NCI-H2171 treated with DMSO at 0.1 percent for 48 hours (cell line): ENCODE data around the gene CCNC.

Experiments
- DNase-seq: peaks from one replicate; lab custom pipeline; 2025; lab: John Stamatoyannopoulos, UW

The CCNC gene

DNA sequence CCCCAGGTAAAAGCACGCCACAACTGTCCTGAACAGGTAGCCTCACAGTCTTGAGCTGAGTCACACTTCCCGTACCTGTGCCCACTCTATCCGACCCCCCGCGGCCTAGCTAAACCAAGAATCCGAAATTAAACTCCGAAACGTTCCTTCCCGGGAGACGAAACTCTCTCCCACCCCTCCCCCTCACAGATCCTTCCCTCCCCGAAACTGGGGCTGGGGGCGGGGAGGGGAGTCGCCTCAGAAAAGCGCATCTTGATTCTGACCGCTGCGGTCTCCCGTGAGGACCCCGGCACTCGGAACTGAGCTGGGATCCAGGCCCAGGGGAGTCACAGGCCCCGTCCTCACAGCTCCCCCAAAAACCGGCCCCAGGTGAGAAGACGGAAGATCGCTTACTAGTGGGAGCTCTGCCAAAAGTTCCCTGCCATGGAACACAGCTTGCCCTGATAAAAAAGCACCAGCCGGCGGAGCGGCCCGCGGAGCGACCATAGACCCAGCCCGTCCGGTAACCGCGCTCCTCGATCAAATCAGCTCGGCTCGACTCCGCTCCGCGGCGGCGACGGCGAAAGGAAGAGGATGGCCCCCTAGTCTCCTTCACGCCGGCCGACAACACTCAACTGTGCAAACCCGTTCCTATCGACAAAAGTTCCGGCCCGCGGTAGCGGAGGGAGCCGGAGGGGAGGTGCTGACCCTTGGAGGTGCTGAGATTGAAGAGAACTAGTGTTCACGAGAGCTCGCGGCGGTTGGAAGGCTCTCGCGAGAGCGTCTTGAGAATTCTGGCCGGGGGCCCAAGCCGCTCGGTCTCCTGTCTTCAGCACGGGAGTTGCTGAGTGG is at the start of gene CCNC:
Gene CCNC (minus strand): TSS at position 558 of the 831 bp plus-strand sequence. CDS start 133 bp downstream, at position 425.
- DNase-seq = peak; percentile 98

- no peak for DNase-seq
These were observed 48.7 kb upstream of the CCNC start for GRCh38 chr6:99617131-99617530.

GRCh38 chr6:99614430-99615186 is 46.1 kb upstream of the CCNC start:
- DNase-seq = peak; percentile 58

DNA sequence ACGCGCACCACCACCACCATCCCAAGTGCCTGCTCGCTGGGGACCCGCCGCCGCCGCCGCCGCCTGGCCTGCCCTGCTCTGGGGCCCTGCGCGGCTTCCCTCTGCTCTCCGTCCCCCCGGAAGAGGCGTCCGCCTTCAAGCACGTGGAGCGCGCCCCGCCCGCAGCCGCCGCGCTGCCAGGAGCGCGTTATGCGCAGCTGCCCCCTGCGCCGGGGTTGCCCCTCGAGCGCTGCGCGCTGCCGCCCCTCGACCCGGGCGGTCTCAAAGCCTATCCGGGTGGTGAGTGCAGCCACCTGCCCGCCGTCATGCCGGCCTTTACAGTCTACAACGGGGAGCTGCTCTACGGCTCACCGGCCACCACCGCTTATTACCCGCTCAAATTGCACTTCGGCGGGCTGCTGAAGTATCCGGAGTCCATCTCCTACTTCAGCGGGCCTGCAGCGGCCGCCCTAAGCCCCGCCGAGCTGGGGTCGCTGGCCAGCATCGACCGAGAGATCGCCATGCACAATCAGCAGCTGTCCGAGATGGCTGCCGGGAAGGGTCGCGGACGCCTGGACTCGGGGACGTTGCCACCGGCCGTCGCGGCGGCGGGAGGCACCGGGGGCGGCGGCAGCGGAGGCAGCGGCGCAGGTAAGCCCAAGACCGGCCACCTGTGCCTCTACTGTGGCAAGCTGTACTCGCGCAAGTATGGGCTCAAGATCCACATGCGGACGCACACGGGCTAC is 45.4 kb upstream of the CCNC start:
- DNase-seq = peak; percentile 29

DNA sequence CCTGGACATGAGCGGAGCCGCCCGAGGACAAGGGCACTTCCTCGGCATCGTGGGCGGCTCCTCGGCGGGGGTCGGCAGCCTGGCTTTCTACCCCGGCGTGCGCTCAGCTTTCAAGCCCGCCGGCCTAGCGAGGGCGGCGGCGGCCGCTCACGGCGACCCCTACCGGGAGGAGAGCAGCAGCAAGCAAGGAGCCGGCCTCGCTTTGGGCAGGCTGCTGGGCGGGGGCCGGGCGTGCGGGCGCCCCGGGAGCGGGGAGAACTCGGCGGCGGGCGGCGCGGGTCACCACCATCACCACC is 44.9 kb upstream of the CCNC start:
- no peak for DNase-seq

DNA sequence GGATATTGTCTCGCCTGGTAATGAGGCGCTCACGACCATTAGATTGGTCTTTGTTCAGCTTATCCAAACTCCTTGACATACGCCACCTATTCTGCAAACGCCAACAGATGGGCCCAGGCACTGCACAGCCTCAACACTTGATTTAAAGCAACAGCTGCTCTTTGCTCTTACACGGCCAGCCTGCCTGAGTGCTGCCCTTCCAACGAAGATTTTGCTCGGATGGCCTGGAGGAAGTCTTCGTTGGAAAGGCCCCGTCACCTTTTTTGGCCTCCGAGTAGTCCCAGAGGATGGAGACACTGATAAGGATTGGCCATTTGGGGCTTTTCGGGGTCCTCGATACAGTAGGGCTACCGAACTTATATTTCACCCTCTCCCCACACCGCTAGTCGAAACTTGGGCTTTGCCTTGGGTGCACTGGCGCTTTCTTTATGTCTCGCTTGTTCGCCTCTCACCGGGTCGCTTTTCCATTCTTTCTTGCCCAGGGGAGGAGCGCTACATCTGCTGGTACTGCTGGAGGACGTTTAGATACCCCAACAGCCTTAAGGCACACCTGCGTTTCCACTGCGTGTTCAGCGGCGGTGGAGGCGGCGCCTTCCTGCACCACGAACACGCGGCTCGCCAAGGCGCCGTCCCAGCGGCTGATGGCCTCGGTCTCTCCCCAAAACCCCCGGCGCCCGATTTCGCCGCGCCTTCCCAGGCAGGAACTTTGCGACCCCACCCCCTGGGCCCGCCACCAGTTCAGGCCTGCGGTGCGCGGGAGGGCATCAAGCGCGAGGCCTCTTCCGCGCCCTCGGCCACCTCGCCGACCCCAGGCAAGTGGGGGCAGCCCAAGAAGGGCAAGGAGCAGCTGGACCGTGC is 44.3 kb upstream of the CCNC start:
- peak; percentile 69 for DNase-seq

- no peak for DNase-seq
These were observed 42.7 kb upstream of the CCNC start for GRCh38 chr6:99611148-99611547.

- DNase-seq = no peak
These were observed 41.5 kb upstream of the CCNC start for GRCh38 chr6:99609905-99610489.

DNA sequence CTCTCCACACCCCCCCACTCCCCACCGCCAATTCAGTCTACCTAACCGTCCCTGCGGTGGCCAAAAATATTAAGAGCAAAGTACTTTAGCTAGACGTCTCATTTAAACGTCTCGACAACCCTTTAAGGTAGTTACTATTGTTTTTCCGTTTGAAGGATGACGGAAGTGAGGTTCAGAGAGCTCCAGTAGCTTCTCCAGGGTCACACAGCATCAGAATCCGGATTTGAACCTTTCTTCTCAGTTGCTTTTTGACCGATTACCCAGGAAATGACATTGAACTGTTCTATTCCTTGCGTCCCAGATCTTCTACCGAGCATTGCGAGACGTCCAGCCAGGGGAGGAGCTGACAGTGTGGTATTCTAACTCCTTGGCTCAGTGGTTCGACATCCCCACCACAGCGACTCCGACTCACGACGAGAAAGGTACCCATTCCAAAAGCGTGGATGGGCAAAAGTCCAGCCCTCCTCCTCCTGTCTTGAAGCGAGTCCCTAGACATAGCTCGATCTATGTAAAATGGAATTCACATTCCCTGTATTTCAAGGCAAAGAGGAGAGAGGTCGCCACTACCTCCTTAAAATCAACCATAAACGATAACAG is 40.5 kb upstream of the CCNC start:
- no peak for DNase-seq

DNA sequence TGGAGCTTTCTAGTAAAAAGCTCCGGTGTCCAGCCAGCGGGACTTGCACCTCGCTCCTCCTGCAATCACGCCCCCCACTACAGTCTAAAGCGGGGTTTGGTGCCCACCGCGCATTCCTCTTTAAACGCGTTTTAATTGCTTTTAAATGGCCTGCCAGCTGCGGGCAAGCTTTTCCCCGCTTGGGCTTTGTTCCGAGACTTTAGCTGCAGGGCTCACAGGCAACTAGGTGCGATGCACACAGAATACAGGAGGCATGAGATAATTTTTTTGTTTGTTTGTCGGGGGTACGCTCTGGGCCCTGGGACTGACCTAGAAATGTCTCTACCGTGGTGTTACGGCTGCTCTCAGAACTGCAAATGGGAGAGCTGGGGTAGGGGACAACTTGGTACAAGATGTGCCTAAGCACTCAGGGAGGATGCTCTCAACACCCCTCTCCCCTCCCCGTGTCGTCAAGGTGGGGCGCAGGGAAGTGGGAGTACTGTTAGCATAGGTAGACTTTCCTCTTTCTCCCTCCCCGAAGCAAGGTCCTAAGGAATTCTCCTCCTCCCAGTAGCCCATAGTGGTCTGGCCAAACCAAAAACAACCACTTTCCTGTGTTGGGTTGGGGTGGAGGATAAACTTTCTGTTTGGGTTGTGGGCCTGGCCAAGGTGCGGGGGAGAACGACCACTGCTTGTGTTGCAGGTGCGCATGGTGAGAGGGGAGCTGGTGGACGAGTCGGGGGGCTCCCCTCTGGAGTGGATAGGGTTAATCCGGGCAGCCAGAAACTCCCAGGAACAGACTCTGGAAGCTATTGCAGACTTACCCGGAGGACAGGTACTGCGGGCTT is 39.8 kb upstream of the CCNC start:
- no peak for DNase-seq

DNA sequence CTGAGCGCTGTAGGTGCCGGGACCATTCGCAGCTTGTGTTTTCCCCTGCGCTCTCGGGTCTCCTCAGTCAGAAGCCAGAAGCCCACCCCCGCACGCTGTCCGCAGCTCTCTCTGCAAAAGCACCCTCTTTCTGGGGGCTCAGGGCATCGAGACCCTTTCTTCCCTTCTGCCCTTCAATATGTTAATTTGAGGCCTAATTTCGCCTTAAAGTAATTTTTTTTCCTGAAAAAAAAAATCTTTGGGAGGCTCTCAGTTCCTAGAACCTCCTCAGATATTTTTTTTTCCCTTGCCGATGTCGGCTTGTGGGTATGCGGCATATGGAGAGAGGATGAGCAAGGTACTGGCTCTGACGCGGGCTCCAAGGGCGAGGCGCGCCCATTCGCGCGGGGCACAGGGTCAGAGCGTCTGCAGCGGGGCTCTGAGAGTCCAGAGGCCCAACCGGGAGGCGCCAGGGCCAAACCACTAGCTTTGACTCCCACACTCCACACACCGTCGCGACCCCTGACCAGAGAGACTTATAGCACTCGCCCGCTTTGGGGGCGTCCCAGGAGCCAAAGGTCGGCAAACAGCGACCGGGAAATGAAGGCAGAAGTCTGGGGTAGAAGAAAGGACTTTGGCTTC is 39.1 kb upstream of the CCNC start:
- DNase-seq = no peak

- DNase-seq = no peak
These were observed 38.4 kb upstream of the CCNC start, which contains the start of gene PRDM13 for GRCh38 chr6:99606656-99607415. PRDM13 (plus strand) TSS chr6:99606833; CDS start chr6:99607035, 202 bp downstream.

- DNase-seq = no peak
These were observed 37.6 kb upstream of the CCNC start for GRCh38 chr6:99605911-99606655.

- no peak for DNase-seq
These were observed 36.7 kb upstream of the CCNC start for GRCh38 chr6:99605074-99605734.

- DNase-seq = no peak
These were observed 36.0 kb upstream of the CCNC start for GRCh38 chr6:99604166-99605073.

- no peak for DNase-seq
These were observed 35.1 kb upstream of the CCNC start for GRCh38 chr6:99603421-99604165.
